GM19099 (cell line): ENCODE data around the gene MVP.

Experiments
- POLR2A ChIP-seq: IDR thresholded peaks from 3 replicates; pipeline ENCODE4 v1.6.1; 2011; ENCODE audit warnings: low read depth; ENCODE audit not compliant: insufficient read length; ENCODE audit errors: extremely low read depth

The MVP gene

GRCh38 chr16:29802416-29802935 lies 17.8 kb upstream of the MVP start:
- TF ChIP-seq POLR2A = no peak

- TF ChIP-seq POLR2A = no peak
Measured at GRCh38 chr16:29804020-29804419, 16.2 kb upstream of the MVP start.

- TF ChIP-seq POLR2A = no peak
Measured at GRCh38 chr16:29804455-29805231, 15.6 kb upstream of the MVP start.

- peak; percentile 84 for TF ChIP-seq POLR2A
Measured at GRCh38 chr16:29805232-29806098, 14.8 kb upstream of the MVP start.

- TF ChIP-seq POLR2A = no peak
Measured at GRCh38 chr16:29806099-29806579, 14.1 kb upstream of the MVP start, which contains the start of gene MAZ. MAZ (plus strand) TSS chr16:29806529; CDS start chr16:29806702, 173 bp downstream.

GRCh38 chr16:29806641-29807425 lies 13.4 kb upstream of the MVP start:
- TF ChIP-seq POLR2A = peak; percentile 55

DNA sequence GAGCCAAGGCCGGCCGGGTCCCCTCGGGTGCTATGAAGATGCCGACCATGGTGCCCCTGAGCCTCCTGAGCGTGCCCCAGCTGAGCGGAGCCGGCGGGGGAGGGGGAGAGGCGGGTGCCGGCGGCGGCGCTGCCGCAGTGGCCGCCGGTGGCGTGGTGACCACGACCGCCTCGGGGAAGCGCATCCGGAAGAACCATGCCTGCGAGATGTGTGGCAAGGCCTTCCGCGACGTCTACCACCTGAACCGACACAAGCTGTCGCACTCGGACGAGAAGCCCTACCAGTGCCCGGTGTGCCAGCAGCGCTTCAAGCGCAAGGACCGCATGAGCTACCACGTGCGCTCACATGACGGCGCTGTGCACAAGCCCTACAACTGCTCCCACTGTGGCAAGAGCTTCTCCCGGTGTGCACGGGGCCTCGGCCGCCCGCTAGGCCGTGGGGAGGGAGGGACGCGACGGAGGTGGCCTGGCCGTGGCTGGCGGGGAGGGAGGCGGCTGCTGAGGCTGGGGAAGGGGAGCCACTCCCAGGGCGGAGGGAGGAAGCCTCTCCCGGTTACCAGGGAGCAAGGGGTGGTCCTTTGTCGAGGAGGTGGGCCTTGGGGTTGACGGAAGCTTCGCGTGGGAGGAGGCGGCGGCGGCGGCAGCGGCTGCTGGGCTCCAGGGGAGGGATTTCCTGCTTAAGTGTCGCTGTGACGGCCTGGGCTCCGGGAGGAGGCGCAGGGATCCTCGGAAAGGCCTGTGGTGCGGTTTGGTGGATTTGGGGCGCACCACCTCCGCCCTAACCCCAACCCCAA lies 12.6 kb upstream of the MVP start:
- peak; percentile 54 for TF ChIP-seq POLR2A

GRCh38 chr16:29808219-29808900 lies 11.9 kb upstream of the MVP start:
- TF ChIP-seq POLR2A = peak; percentile 0

DNA sequence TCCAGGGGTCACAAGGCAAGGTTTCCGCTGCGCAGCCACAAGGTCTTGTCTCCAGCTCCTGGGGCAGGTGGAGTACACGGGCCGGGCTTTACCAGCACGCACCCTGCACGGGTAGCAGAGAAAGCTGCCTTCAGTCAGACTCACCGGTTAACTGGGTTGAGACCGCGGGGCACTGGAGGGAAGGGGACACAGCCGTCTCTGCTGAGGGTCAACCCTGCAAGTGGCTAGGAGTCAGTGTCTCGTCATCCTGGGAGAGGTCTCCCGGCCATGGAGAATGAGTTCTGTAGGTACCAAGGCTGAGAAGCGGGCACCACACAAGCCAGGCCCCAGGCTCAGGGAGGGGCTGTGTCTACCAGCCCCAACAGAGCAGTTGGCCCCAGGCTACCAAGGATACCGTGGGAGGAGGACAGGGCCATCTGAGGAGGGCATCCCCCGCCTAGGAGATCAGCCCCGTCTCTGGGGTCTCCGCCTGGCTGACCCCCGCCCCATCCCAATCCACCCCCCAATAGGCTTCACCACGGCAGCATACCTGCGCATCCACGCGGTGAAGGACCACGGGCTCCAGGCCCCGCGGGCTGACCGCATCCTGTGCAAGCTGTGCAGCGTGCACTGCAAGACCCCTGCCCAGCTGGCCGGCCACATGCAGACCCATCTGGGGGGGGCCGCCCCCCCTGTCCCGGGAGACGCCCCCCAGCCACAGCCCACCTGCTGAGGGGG lies 11.1 kb upstream of the MVP start:
- TF ChIP-seq POLR2A = no peak

GRCh38 chr16:29809850-29810698 lies 10.2 kb upstream of the MVP start:
- no peak for TF ChIP-seq POLR2A

DNA sequence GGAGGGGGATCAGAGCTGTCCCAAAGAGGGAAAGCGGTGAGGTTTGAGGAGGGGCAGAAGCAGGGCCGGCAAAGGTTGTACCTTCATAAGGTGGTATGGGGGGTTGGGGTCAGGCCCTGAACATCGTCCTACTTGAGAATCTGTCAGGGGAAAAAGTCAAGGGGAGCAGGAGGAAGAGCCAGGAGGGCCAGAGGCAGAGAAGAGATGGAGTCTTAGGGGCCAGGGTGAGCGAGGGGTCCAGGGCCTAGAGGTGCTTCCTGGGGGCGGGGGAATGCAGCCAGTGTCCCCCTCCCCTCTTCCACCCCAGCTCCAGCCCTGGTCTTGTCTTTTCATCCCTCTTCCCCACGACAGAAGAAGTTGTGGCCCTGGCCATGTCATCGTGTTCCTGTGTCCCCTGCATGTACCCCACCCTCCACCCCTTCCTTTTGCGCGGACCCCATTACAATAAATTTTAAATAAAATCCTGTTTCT lies 9.5 kb upstream of the MVP start:
- no peak for TF ChIP-seq POLR2A

DNA sequence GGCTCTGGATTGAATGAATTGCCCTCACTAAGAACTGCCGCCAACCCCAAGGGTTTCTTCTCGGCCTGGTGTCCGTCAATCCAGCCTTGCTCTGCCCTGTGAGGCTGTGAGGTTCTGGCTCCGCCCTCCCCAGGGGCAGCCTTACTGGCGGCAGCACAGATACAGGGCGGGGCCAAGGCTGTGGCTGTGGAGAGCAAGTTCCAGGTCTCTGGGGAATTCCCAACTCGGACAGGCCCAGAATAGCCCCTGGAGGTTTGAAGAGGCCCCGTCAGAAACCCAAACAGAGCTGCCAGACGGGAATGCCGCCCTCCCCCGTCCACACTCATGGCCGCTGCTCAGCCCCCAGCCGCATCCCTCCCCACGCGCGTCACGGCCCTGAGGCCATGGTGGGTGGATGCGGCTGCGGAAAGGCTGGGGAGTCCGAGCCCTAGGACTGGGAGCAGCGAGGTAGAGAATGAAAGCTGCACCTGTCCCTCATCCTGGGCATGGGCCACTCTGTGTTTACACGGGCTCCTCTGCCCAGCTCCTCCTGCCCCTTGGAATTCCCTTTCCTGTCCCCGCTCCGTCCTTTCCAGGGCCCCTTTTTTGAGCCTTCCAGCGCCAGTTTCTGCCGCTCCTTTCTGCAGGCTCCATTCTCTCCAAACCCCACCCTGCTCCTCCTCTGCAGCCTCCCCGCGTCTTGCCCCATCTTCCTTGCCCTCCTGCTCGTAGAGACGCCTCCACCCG lies 8.9 kb upstream of the MVP start:
- peak; percentile 12 for TF ChIP-seq POLR2A
